SIG-M5 treated with dmso at 0.1 percent for 504 hours (cell line): ENCODE data around the gene LILRB5.
"Not testable (repeated sequence)": the region's sequence is repeated elsewhere in the genome, so short reads cannot be mapped to it uniquely, and the experiment has no call there.

Source experiments
- DNase-seq: peaks from one replicate; lab custom pipeline; 2025; ENCODE audit not compliant: unreplicated experiment; lab: John Stamatoyannopoulos, UW

LILRB5 gene

DNA sequence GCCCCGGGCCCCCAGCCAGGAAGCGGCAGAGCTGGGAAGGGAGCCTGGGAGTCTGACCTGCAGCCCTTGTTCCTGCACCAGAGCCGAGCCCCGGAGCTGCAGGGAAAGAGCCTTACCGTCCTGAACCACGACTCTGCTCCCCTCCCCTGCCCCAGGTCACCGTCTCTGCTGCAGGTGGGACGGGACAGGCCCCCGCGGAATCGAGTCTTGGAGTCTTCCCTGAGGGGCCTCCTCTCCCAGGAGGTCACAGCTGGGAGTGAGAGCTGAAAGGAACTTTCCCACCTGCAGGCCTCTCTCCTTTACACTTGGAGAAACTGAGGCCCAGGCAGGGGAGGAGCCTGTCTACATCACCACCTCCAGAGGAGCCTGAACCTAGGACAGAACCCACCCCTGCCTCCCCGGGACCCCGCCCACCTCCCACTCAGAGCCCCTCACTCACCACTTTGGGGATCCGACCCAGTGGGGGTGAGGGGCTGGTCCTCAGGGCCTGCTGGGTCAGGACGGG, 20.1 kb upstream of the LILRB5 start:
- not testable (repeated sequence) for DNase-seq

DNA sequence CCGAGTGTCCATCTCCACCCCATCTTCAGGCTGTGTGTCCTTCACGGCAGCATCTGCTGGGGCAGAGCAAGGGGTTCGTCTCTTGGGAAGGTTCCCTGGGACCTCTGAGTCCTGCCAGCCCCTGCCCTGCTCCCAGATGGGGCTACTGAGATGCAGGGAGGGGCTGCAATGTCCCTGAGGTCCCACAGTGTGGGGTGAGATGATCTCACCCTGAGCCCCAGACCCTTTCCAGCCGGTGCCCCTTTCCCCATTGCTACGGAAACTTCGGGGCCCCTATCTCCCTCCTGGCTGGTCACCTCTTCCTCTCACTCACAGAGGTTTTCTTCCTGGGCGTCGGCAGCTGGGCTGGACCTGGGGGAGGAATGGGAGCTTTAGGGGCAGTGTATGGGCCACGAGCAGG, 18.9 kb upstream of the LILRB5 start:
- DNase-seq: no peak

DNA sequence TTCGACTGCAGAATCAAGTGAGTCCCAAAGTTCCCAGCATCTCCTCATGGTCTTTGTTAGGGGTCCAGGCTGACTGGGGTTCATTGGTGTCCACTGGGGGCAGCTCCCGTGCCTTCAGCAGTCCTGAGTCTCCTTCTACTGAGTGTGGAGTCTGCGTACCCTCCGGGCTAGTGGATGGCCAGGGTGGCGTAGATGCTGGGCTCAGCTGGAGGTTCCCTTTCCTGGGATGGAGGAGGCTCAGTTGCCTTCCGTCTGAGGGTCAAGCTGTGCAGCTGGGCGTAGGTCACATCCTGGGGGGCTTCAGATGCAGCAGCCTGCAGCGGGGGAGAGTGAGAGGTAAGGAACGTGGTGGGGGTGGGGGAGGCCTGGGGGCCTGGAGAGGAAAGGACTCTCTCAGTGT, 17.4 kb upstream of the LILRB5 start:
- not testable (repeated sequence) for DNase-seq

DNA sequence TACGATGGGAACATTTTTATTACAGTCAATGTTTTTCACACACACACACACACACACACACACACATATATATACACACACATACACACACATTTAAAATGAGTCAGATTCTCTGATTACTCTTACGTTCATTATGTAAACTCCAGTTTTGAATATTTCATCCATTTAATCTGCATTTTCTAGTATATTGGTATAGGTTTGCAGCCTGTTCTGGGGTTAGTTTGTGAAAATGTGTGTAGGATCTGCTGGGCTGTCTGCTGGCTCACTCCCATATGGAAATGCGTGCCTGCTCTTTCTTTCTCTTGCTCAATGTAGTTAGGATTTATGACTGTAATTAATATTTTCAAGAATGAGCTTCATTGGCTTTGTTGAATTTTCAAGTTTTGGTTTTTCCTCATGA, 16.7 kb upstream of the LILRB5 start:
- DNase-seq: no peak

DNA sequence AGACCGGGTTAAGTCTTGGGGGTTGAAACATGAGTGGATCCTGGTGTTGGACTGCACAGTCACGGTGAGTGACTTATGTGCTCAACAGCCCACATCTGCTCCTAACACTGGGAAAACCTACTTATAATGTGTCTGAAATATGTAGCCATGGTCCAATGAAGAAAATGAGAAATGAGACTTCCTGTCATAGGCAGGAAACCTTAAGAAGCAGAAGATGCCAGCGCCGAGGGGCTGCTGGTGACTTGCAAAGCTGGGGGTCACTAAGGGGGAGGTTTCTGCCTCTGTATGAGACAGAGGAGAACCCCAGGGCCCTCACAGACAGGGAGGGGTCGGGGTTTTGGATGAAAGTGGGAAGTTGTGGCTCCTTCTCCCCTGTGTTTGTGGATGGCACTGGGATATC, 15.1 kb upstream of the LILRB5 start:
- DNase-seq: not testable (repeated sequence)

DNA sequence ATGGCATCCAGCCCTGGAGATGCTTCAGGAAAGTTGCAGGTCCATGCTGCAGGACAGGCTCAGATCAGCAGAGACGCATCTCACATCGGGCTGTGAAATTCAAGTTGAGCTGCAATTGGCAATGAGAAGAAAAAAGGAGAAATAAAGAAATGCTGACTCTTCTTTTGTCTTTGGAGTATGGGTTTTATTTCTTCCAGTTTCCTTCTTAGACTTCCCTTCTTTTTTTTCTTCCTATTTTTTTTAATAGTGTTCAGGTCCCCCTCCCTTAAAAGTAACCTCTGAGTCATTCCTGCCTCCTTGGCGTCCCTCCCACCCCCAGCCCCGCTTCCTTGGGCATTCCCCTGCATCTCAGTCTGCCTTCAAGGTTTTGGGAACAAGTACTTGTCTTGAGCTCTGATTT, 14.5 kb upstream of the LILRB5 start:
- not testable (repeated sequence) for DNase-seq

DNA sequence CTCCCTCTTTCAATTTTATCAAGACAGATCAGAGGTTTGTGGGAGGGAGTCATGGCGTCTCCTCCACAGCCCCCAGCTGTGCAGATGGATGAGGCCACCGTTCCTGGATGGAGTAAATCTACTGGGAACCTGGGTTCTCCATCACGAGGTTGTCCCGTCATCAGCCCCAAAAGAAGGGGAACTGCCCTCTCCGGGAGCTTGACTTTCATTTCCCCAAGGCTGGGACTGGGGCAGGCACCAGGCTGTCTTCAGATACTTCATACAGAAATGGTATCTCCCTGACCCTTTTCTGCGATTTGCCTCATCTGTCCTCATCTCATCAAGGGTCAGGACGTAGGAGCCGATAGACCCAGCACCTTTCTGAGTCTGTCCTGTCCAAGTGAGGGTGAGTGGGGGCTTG, 14.0 kb upstream of the LILRB5 start:
- DNase-seq: peak; percentile 17

DNA sequence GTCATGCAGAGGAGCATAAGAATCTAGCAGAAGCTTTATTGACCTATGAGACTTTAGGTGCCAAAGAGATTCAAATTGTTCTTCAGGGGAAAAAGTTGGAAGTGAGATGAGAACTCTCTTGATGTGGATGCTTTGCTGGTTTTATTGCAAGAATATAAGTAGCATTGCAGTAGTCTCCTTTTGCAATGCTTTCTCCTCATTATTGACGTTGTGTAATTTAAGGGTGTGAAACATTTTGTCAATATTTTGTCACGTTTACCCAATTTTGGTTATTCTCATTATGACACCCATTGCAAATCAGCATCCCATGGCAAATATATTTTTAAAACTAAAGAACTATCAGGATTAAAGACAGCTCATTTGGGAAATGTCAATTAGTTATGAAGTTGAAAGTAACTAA, 11.9 kb upstream of the LILRB5 start:
- no peak for DNase-seq

DNA sequence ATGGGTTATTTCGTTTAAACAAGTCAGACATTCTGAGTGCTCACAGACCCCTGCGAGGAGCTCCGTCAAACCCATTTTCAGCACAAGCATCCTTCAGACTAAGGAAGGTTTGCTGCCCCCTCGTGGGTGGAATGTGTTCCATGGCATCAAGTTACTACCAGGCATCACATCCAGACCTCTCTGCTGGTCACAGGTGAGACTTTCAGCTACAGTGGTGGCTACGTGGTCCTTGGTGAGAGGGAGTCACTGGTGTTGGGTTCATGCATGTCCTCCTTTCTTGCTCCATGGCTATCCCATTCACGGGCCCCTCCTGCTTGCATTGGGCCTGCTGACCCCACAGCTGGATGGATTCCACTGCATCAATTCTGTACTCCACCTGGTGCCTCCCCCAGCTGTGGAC, 9.1 kb upstream of the LILRB5 start:
- peak; percentile 36 for DNase-seq

DNA sequence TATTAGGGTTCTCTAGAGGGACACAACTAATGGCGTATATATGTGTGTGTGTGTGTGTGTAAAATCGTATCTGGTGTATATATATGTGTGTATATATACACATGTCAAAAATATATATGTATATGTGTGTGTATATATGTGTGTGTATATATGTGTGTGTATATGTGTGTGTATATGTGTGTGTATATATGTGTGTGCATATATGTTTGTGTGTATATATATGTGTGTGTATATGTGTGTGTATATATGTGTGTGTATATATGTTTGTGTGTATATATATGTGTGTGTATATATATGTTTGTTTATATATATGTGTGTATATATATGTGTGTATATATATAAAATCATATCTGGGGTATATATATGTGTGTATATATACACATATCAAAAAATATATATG, 5.4 kb upstream of the LILRB5 start:
- DNase-seq: no peak

DNA sequence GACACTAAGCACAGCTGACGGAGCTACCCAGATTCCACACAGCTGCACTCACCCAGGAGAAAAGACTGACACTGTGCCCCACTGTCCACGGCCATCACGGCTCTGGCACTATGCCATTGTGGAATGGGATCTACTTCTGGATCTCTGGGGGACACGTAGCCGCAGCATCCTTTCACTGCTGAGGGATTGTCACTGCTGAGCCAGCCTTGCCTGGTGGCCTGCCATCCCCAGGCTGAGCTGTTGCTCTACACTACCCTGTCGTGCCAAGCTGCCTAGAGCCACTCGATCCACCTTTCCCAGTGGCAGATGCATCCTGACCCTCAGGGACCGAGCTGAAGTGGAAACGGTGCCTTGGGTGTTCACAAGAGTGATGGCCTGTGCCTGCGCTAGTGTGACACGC, 5.0 kb upstream of the LILRB5 start:
- DNase-seq: no peak

DNA sequence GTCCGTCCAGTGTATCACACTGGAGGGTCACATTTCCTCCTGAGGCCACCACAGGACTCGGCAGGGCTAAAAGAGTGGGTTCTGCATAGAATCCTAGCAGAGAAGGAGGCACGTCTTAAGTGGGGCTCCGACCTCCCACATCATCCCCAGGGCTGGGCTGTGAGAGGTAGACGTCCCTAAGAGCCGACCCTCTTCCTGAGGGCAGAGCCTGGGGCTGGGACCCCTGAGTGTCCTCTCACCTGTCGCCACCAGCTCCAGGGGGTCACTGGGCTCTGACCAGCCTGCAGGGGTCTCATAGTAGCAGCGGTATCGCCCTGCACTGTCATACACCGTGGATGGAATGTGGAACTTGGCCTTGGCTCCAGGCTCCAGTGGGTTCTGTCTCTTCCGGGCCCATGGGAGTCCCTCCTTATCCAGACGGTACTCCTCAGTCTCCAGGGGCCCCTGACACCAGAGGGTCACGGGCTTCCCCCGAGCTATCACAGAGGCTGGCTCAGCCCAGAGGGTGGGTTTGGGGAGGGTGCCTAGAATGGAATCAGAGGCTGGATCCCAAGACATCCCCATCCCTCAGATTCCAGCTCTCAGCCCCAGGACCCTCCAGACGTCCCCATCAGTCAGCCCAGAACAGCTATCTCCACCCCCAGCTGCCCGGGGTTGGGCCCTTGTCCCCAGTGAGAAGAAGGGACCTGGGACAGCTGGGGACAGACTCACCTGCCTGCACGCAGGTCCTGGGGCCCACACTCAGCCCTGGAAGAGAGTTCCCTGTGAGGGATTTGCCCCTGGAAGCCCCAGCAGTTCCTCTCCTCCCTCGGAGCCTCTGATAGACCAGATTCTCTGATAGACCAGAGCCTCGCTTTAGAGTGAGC, 590 bp downstream of the LILRB5 start:
- no peak for DNase-seq

DNA sequence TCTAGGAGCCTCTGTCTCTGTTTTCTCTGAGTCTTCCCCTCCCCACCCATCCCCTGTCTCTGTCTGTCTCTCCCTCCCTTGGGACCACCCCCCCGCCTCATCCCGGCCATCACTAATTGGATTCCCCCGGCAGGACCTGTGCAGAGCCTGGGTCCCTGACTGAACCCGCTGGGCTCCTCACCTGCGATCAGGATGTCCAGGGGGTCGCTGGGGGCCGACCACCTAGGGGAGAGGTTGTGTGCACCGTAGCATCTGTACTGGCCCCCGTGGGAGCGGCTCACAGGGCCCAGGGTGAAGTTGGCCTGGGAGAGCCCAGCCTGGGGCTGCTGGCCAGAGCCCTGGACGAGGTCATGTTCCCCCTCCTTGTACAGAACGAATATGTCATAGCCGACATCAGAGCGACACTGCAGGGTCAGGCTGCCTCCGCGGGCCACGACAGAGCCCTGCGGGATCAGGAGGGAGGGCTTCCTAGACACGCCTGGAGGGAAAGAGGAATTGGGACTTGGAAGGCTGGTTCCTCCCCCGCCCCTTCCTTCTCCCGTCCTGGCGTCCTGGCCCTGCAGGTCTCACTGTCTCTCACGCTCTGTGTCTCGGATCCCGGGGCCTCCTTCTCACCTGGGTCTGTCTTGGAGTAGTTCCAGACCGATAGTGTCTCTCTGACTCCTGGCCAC, 1.8 kb downstream of the LILRB5 start:
- DNase-seq: no peak

DNA sequence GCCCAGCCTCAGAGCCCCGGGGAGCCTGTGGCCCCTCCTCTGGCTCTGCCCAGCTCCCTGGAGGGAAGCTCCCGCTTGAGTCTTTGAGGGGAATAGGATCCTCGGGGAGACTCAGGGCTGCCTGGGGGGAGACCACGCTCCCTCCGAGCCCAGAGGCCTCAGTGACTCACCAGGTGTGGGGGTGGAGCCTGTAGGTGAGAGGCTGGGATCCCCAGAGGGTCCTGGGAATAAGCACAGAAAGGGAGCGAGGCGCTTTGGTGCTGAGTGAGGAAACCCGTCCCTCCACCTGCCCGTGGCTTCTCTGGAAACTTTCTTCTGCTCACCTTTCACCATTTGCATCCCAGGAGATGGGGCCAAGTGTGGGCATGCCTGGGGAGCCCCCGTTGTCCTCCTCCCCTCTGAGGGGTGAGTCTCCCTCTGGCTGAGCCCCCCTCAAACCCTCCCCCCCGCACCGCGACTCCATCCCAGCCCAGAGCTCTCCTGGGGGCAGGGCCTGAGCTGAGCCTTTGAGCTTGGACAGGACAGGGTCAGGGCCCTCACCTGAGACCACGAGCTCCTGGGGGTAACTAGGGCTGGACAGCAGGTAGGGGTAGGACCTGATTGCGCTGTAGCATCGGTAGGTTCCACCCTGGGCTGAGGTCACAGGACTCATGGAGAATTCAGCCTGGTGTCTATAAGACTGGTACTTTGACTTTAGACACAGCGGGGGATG, 2.7 kb downstream of the LILRB5 start:
- no peak for DNase-seq

DNA sequence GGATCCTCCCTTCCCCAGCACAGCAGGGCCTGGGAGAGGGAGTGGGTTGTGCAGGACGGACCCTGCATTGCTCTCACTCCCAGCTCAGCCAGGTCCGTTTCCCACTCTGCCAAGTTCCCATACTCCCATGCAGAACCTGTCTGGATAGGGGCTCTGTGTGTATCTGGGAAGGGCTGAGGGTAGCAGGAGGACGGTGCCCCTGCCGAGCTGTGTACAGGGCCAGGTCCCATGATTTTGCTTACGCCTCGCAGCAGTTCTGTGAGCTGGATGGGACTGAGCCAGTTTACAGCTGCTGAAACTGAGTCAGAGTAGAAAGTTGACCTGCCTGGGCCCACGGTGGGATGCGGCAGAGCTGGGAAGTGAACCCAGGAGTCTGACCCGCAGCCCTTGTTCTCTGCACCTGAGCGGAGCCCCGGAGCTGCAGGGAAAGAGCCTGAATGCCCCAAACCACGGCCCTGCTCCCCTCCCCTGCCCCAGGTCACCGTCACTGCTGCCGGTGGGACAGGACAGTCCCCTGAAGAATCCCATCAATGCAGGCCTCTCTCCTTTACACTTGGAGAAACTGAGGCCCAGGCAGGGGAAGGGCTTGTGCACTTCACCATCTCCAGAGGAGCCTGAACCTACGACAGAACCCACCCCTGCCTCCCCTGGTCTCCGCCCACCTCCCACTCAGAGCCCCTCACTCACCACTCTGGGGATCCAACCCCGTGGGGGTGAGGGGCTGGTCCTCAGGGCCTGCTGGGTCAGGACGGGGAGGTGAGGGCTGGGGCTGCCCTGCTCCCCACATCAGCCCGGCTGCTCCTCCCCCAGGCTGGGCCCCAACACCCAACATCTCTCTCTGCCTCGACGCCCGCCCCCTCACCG, 3.5 kb downstream of the LILRB5 start:
- no peak for DNase-seq

DNA sequence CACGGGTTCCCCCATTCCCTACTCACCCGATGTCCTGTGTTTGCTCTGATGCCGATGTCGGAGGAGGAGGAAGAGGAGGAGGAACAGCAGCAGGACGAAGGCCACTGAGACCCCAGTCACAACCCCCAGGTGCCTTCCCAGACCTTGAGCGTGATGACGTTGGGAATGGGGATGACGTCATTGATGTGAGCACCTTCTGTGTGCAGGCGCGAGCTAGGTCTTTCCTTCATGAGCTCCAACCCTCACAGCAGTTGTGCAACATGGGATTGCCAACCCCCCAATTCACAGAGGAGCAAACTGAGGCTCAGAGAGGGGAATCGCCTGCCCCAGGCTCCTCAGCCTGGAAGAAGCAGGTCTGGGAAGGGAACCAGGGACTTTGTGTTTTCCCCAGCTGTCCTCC, 4.2 kb downstream of the LILRB5 start:
- DNase-seq: no peak

DNA sequence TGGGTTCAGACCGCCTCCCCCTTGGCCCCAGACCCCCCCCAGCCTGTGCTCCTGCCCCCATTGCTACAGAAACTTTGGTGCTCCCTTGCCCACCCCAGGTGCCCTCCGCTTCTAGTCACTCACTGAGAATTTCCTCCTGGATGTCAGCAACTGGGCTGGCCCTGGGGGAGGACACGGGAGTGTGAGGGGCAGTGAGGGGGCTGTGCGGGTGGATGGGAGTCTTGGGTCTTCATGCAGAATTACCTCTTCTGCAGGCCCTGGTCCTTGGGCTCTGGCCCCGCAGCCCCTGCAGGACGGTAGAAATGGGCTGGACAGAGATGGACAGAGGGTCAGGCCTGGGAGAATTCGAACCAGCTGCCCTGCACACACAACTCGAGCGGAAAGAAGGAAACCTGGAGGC, 4.8 kb downstream of the LILRB5 start:
- DNase-seq: no peak

DNA sequence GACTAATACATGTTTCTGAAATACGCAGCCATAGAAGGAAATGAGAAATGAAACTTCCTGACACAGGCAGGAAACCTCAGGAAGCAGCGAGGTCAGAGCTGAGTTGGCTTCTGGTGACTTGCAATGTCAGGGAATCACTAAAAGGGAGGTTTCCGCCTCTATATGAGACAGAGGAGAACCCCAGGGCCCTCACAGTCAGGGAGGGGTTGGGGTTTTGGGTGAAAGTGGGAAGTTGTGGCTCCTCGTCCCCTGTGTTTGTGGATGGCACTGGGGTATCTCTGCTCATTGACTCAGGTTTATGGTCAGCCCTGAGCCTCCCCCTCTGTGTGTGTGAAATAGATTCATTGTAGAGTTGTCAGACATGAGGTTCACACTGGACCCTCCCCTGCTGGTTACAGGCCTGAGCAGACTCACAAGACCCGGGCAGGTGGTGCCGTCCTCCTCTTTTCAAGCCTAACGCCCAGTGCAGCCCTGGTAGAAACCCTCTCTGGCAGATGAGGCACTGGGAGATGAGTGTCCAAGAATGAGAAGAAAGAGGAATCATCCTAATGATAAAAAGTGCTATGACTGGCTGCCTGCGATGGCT, 9.0 kb downstream of the LILRB5 start:
- DNase-seq: peak; percentile 86

DNA sequence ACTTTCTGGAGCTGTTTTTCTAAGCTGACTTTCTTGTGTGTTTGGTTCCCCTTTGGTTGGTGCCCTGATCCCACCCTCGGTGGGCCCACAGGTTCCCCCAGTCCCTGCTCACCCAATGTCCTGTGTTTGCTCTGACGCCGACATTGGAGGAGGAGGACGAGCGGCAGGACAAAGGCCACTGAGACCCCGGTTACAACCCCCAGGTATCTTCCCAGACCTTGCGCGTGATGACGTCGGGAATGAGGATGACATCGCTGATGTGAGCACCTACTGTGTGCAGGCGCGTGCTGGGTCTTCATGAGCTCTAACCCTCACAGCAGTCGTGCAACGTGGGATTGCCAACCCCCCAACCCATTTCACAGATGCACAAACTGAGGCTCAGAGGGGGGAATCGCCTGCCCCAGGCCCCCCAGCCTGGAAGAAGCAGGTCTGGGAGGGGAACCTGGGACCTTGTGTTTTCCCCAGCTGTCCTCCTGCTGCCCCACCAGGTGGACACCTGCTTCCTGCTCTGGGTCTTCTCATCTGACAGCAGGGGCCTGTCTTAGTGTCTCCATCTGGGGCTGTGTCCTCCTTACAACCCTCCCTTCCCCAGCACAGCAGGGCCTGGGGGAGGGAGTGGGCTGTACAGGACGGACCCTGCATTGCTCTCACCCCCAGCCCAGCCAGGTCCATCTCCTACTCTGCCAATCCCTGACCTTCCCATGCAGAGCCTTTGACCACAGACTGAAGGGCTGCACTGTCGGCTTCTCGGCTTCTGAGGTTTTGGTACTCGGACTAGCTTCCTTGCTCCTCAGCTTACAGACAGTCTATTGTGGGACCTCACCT, 9.8 kb downstream of the LILRB5 start:
- no peak for DNase-seq

DNA sequence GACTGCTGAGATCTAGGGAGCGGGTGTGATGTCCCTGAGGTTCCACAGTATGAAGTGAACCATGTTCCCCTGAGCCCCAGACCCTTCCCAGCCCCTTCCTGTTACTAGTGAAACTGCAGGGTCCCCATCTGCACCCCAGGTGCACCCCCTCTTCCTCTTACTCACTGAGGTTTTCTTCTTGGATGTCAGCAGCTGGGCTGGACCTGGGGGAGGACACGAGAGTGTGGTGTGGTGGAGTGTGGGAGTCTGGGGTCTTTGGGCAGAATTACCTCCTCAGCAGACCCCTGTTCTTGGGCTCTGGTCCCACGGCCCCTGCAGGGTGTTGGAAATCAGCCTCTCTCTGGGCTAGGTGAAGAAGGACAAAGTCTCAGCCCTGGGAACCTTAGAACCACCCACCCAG, 11.1 kb downstream of the LILRB5 start:
- no peak for DNase-seq
